Measurements from ENCODE around the gene GASK1B.

The GASK1B gene

GRCh38 chr4:158186815-158187214 is 14.0 kb upstream of the GASK1B start:
- DNase-seq (ENCODE audit: low spot score) = no peak

- DNase-seq (ENCODE audit: low spot score) = no peak
Observed at GRCh38 chr4:158182736-158183135, 9.9 kb upstream of the GASK1B start.

DNA sequence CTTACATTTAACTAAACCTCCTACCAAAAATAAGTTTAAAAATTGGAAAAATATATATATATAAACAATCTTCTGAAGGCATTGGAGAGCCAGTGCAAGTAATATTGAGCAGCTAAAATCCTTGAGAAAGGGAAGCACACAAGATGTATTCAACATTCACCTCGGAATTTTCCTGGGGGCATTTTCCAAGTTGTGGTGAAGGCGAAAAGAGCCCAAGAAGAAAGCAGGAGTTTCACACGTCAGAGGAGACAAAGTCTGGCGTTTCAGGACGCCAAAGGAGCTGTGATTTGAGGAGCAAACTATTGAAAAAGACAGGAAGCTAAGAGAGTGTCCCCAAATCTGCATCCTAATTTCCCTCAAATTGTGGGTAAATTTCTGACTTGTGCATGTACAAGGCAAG is 9.1 kb upstream of the GASK1B start:
- DNase-seq (ENCODE audit: low spot score) = no peak

DNA sequence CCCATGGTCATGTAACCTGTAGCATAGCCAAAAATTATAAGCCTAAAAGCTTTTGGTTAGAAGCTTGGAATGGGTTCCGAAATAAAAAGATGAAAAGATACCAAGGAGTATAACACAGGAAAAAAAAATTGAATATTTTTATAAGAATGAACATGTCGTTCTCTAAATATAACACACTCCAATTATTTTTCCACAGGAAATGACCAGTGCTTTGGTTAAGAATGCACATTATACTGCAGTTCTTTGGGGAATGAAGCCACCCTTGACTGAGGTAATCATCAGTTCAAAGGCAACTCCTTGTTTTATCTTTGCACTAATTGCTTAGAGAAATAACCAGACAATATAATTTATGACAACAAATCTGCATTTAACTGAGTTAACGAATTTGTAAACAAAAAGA is 6.6 kb upstream of the GASK1B start:
- DNase-seq (ENCODE audit: low spot score) = no peak

DNA sequence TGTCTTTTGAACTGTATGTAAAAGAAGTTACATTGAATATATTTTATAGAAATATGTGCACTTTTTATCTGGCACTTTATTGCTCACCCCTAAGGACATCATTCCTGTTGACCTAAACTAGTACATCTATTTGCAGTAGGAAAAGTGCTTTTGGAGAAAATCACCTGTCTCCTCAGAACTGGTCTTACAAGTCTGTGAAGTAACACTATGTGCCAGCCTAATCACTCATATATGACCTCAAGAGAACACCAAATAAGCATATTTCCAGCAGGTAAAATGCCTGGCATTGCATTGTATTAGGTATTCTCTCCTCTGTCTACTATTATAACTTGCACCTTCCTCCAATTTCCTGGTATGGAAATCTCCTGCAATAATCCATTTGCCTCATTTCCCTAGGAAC is 4.0 kb upstream of the GASK1B start:
- DNase-seq (ENCODE audit: low spot score) = no peak

DNA sequence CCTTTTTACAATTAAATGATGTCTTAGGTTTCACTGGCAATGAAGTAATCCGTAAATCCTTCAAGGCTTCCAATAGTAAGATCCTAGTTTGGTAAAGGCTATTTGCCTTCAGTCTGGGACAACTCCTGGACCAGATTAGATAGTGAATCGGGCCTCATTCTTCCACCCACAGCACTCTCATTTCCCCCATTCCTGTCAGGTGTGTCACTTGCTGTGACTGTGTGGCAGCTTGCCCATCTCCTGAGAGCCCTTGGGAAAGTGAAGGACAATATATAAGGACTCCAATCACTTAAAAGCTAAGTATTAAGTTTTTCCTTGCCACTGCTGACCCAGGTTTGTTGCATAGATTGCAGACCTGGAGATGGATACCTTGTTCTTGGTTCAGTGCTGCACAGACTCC is 3.3 kb upstream of the GASK1B start:
- no peak for DNase-seq (ENCODE audit: low spot score)

DNA sequence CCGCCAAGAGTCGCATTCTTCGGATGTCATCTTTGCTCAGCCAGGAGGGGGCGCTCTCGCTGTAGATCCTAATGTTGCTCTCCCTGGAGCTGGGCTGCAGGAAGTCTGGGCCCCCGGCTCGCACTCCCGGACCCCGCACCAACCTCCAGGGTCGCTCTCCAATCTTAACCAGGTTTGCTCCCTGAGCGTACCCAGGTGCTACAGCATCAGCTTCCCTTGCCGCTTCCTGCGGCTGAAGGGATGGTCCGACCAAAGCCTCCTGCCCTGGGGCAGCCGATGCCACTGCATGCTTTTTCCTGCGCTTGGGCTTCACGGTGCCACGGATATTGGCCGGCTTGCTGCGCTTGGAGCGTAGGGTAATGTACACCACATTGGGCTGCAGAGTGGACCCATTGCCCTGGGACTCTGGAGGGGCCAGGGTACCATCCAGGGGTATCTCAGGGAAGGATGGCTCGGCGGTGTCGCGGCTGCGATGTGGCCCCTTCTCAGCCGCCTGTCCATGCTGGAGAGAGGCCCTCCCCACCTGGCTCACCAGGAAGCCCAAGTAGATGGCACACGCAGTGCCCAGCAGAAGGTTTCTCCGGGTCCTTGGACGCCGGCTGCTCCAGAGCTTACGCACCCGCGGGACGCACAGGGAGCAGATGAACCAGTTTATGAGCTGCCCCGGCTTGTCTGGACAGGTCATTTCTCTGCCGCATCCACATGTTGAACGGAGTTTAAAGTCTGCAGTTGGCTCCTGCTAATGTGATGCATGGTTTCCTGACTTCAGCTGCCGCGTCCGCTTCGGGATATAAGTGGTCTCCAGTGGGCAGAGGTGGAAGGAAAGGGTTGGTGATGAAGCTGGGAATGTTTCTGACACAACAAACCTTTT is 1.9 kb downstream of the GASK1B start:
- peak; percentile 69 for DNase-seq (ENCODE audit: low spot score)

- no peak for DNase-seq (ENCODE audit: low spot score)
Observed at GRCh38 chr4:158169931-158170690, 2.7 kb downstream of the GASK1B start.

DNA sequence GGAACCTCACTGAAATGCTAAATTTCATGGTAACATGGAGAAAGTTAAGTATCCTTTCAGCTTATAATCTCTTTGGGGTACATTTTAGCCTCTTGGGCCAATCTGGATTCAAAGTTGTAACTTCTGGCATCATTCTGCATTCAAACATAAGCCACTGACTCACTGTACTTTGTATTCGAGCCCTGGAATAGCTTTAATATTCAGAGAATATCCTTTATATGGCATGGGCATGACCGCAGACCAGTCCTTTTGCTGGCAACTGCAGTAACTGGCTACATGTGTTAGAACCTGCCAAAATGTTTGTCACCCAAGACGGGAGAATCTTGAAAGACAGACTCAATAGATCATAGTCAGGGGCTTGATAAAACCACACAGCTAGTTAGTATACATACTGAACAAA is 3.3 kb downstream of the GASK1B start:
- DNase-seq (ENCODE audit: low spot score) = no peak

GRCh38 chr4:158168606-158169005 is 4.2 kb downstream of the GASK1B start:
- no peak for DNase-seq (ENCODE audit: low spot score)

- no peak for DNase-seq (ENCODE audit: low spot score)
Observed at GRCh38 chr4:158166701-158167100, 6.1 kb downstream of the GASK1B start.

- no peak for DNase-seq (ENCODE audit: low spot score)
Observed at GRCh38 chr4:158164768-158165213, 8.0 kb downstream of the GASK1B start.

DNA sequence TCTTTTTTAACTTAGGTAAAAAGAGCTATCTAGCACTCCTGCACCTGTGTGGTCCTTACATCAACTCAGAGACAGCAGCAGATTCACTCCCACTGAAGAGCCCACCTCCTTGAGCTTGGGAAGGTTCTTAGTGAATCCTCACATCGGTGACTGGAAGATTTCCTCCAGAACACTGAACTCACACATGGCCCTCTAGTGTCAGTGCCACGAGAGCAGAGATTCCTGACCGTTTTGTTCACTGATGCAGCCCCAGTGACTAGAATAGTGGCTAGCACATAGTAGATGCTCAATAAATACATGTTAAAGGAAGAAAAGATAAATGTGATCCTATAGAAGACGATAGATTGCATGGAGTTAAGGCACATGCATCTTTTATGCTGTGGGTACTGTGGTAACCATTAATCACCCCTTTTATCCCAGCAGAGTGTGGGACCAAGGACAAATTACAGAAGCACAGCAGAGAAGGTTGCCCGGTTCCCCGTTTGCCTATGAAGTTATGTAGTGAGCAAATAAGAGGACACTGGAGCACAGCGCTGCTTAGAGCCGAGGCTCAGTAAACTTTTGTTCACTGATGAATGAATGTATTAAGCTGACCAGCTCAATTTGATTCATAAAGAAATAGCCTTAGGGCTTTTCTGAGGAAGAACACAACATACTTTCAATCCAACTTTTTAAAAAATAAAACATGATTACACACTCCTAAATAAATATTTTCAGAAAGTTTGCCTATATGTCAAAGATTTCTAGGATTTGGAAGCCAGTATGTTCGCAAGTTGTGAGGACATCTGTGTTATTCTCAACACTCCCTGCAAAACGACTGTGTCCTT is 8.7 kb downstream of the GASK1B start:
- DNase-seq (ENCODE audit: low spot score) = no peak

DNA sequence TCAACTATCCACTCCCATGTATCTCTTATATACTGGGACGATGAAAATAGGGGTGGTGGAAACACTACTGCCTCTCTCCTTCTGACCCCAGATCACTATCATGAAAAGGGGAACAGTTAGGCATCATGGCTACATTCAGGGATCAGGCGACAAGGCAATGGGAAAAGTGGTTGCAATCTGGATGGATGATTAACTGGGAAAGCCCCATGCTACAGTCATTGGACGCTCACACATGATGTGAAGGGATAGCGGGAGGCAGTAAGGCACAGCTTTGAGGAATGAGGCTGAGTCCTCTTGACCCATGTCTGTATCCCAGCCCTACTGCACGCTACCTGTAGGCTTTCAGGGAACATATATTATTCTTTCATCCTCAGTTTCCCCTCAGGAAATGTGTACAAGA is 10.2 kb downstream of the GASK1B start:
- DNase-seq (ENCODE audit: low spot score) = no peak

GRCh38 chr4:158161551-158162354 is 11.1 kb downstream of the GASK1B start:
- no peak for DNase-seq (ENCODE audit: low spot score)

DNA sequence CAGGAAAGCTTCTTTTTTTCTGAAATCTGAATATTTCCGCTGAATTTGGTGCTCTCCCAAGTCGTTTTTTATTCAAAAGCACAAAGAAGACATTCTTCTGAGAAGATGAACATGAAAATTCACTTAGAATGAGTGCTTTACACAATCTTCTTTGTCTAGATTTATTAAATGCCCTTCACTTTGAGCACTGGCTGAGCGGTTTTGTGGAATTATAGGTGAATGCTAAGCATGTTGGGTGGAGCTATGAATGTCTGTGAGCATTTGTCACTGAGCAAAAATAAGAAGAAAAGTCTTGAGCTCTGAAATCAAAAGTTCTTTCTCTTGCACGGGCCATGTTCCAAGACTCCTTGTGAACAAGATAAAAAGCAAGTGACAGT is 13.1 kb downstream of the GASK1B start:
- no peak for DNase-seq (ENCODE audit: low spot score)

- no peak for DNase-seq (ENCODE audit: low spot score)
Observed at GRCh38 chr4:158159054-158159717, 13.6 kb downstream of the GASK1B start.

DNA sequence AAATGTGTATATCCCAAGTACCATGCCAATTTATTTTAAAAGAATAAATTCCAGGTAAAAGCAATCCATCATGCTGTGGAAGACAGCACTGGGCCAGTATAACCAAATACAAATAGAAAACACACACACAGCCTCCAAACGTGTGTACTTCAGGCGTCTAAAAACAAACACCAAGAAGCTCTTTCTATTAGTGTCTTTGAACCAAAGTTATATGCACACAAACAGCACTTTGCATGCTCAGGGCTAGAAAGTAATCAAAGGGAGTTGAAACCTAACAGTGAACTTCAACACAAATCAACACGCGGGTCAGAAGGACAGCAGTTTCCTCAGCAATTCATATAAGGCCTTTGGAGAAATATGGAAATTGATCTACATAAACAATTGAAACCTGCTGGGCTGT is 15.4 kb downstream of the GASK1B start:
- DNase-seq (ENCODE audit: low spot score) = no peak

GRCh38 chr4:158155656-158156356 is 17.0 kb downstream of the GASK1B start:
- no peak for DNase-seq (ENCODE audit: low spot score)

DNA sequence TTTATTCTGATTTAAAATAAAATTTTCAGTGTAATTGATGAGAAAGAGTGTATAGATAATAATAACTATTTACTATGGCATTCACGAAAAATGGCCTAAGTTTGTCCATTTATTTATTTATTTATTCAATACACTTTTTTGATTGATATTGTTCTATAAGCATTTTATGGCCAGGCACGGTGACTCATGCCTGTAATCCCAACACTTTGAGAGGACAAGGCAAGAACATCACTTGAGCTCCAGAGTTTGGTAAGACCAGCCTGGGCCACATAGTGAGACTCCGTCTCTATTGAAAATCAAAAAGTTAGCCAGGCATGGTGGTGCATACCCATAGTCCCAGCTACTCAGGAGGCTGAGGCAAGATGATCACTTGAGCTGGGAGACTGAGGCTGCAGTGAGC is 25.7 kb downstream of the GASK1B start:
- DNase-seq (ENCODE audit: low spot score) = no peak

All from left forelimb (tissue), 1 donor.